ENCODE results near the gene FOXP1. TPM values are rescaled to one million over a fixed set of nuclear protein-coding genes. Genes with fewer than 3 reads are reported as not detected.

Gene FOXP1
- total and polyA plus RNA-seq, 2 of the 13 experiments (the other 11 are each of a cell fraction or from before 2014, with no cell fraction given) = 40.4 to 59.0 TPM

- TF ChIP-seq FOXP1 (IDR thresholded peaks at IDR 0.05) (peak; percentile 19; the same call in 1 of the 2 replicates), FOXP1 (CRISPR knock-in tag; IDR thresholded peaks at IDR 0.05) (peak; percentile 74), ZBTB7B (CRISPR knock-in tag; IDR thresholded peaks at IDR 0.05) (no peak), STAG1 (CRISPR knock-in tag; IDR thresholded peaks at IDR 0.05) (no peak), AKAP8 (CRISPR knock-in tag; IDR thresholded peaks at IDR 0.05) (no peak), HDAC1 (CRISPR knock-in tag; IDR thresholded peaks at IDR 0.05) (0 out of 2 replicates have a peak, but pooled peaks have one; percentile 12), ZNF513 (CRISPR knock-in tag; conservative IDR thresholded peaks at IDR 0.05) (no peak), ZNF83 (CRISPR knock-in tag; IDR thresholded peaks at IDR 0.05; ENCODE audit: borderline replicate concordance) (no peak), ZNF234 (CRISPR knock-in tag; conservative IDR thresholded peaks at IDR 0.05) (no peak), ADNP (CRISPR knock-in tag; IDR thresholded peaks at IDR 0.05) (no peak), ZNF709 (CRISPR knock-in tag; IDR thresholded peaks at IDR 0.05) (no peak), DNMT1 (CRISPR knock-in tag; IDR thresholded peaks at IDR 0.05) (no peak), NPAS2 (CRISPR knock-in tag; IDR thresholded peaks at IDR 0.05; ENCODE audit: borderline replicate concordance) (no peak), CEBPG (CRISPR knock-in tag; IDR thresholded peaks at IDR 0.05) (peak; percentile 76), SOX13 (IDR thresholded peaks at IDR 0.05) (no peak), SOX13 (CRISPR knock-in tag; conservative IDR thresholded peaks at IDR 0.05 in 1 of 2, IDR thresholded peaks at IDR 0.05 in 1 of 2) (peak in 1 of 2 experiments; percentile 16; a peak in 1 of 4 replicates)
- TF ChIP-seq, protein P1, sequence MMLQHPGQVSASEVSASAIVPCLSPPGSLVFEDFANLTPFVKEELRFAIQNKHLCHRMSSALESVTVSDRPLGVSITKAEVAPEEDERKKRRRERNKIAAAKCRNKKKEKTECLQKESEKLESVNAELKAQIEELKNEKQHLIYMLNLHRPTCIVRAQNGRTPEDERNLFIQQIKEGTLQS (CRISPR knock-in tag; IDR thresholded peaks at IDR 0.05) = 0 out of 2 replicates have a peak, but pooled peaks have one; percentile 36
- TF ChIP-seq, protein P2, sequence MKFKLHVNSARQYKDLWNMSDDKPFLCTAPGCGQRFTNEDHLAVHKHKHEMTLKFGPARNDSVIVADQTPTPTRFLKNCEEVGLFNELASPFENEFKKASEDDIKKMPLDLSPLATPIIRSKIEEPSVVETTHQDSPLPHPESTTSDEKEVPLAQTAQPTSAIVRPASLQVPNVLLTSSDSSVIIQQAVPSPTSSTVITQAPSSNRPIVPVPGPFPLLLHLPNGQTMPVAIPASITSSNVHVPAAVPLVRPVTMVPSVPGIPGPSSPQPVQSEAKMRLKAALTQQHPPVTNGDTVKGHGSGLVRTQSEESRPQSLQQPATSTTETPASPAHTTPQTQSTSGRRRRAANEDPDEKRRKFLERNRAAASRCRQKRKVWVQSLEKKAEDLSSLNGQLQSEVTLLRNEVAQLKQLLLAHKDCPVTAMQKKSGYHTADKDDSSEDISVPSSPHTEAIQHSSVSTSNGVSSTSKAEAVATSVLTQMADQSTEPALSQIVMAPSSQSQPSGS (CRISPR knock-in tag; IDR thresholded peaks at IDR 0.05) = no peak
- TF ChIP-seq, protein P3, sequence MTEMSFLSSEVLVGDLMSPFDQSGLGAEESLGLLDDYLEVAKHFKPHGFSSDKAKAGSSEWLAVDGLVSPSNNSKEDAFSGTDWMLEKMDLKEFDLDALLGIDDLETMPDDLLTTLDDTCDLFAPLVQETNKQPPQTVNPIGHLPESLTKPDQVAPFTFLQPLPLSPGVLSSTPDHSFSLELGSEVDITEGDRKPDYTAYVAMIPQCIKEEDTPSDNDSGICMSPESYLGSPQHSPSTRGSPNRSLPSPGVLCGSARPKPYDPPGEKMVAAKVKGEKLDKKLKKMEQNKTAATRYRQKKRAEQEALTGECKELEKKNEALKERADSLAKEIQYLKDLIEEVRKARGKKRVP (CRISPR knock-in tag; IDR thresholded peaks at IDR 0.05) = peak in 1 of 2 experiments; percentile 82; a peak in 2 of 4 replicates
These were observed 516.7 kb downstream of the FOXP1 start (continued) for GRCh38 chr3:71066849-71067261.
